K562 (cell line): ENCODE data around the gene TULP4. TPM values are rescaled to one million over a fixed set of nuclear protein-coding genes. Genes with fewer than 3 reads are reported as not detected.
A peak's percentile ranks its signal among the peaks of the same experiment; 100 is the strongest.

Experiments used
- ATAC-seq: fragments of 200-7000 bp; cut with Tn5 transposase; 3 replicates; pipeline ENCODE4 v1.9.1; 2020; ENCODE audit warnings: moderate library complexity
- BruUV-seq: library from RNA; stranded (reverse); fragments of 400-500 nt; replicated peaks from 2 replicates; lab custom pipeline; 2021; lab: Mats Ljungman, UMichigan
- CTCF ChIA-PET: fragments of 300-600 bp; formaldehyde crosslinking; extraction: SDS; loops from one replicate; lab custom pipeline; 2021; ENCODE audit warnings: low intra/inter-chr PET ratio; lab: Yijun Ruan, JAX
- POLR2A ChIA-PET: fragments of 300-600, 350-650 bp; sonication (Branson Sonifier 250); formaldehyde crosslinking; extraction: SDS; loops from one replicate; lab custom pipeline; 2021; ENCODE audit warnings: antibody characterized with exemption, inconsistent platforms; lab: Yijun Ruan, JAX
- DNase-seq, 4 experiments: peaks; one replicate each; pipeline versions ENCODE4 v3.0.0 to v3.0.0-alpha.2; 2011 to 2018; ENCODE audit warnings: low spot score in 3 of 4, mixed read lengths in 3 of 4; ENCODE audit errors: extremely low read depth in 1 of 4
- FAIRE-seq: peaks from 2 replicates; lab custom pipeline; 2011; peaks lifted over from hg19 to GRCh38; lab: Jason Lieb, UNC
- H2AFZ ChIP-seq: 2 replicates; pipeline ENCODE4 v1.6.0; 2011; ENCODE audit warnings: low read depth, low read length, control low read depth, inconsistent platforms
- H3K27ac ChIP-seq: fragments of 200-600 bp; 3 replicates; pipeline ENCODE4 v1.8.0; 2011; ENCODE audit warnings: low read depth, mild to moderate bottlenecking, control low read depth, inconsistent platforms, low read length, moderate library complexity, mixed read lengths; ENCODE audit errors: extremely low read depth
- H3K27me3 ChIP-seq, 2 experiments: fragments of 300-600 bp in 1 of 2; 2 replicates in 1 of 2; 3 replicates in 1 of 2; pipeline versions ENCODE4 v1.6.0 to v1.8.0; 2011; ENCODE audit warnings: inconsistent platforms in 2 of 2, low read length in 2 of 2, mild to moderate bottlenecking in 1 of 2, mixed read lengths in 1 of 2, moderate library complexity in 1 of 2; ENCODE audit not compliant: control insufficient read depth in 2 of 2, insufficient read depth in 2 of 2
- H3K36me3 ChIP-seq: fragments of 300-600 bp; 3 replicates; pipeline ENCODE4 v1.8.0; 2011; ENCODE audit warnings: mild to moderate bottlenecking, low read length, inconsistent platforms; ENCODE audit not compliant: control insufficient read depth, insufficient read depth
- H3K4me1 ChIP-seq, 2 experiments: fragments of 200-600 bp in 1 of 2; replicated peaks in 1 of 2; 2 replicates in 1 of 2; 3 replicates in 1 of 2; pipeline versions ENCODE4 v1.5.1 to v1.8.0; 2011; ENCODE audit warnings: inconsistent platforms in 2 of 2, low read length in 2 of 2, mild to moderate bottlenecking in 1 of 2, mixed read lengths in 1 of 2, moderate library complexity in 1 of 2; ENCODE audit not compliant: control insufficient read depth in 2 of 2, insufficient read depth in 2 of 2
- H3K4me2 ChIP-seq: 2 replicates; pipeline ENCODE4 v1.6.1; 2011; ENCODE audit warnings: low read length, control low read depth, inconsistent platforms, mixed read lengths; ENCODE audit not compliant: insufficient read depth
- H3K4me3 ChIP-seq: fragments of 200-600 bp; sonication (generic), shearing (Covaris generic); 2 replicates; pipeline ENCODE4 v1.5.1; 2016; ENCODE audit warnings: control low read depth, inconsistent platforms
- H3K79me2 ChIP-seq: fragments of 200-600 bp; 3 replicates; pipeline ENCODE4 v1.8.0; 2011; ENCODE audit warnings: low read length, inconsistent platforms; ENCODE audit not compliant: control insufficient read depth, insufficient read depth
- H3K9ac ChIP-seq, 2 experiments: 2 replicates each; pipeline versions ENCODE4 v1.6.0 to v1.6.1; 2011; ENCODE audit warnings: low read depth in 2 of 2, low read length in 2 of 2, control low read depth in 1 of 2, inconsistent platforms in 1 of 2, mild to moderate bottlenecking in 1 of 2, mixed read lengths in 1 of 2; ENCODE audit not compliant: insufficient read depth in 1 of 2
- H3K9me1 ChIP-seq: one replicate; pipeline ENCODE4 v1.6.0; 2011; ENCODE audit warnings: inconsistent platforms, mild to moderate bottlenecking, low read length, moderate library complexity; ENCODE audit not compliant: control insufficient read depth, insufficient read depth
- H3K9me3 ChIP-seq: replicated peaks from 2 replicates; pipeline ENCODE4 v1.5.1; 2011; ENCODE audit warnings: low read depth, low read length, inconsistent platforms; ENCODE audit not compliant: control insufficient read depth, insufficient read depth
- H4K20me1 ChIP-seq: replicated peaks from 2 replicates; pipeline ENCODE4 v1.6.1; 2011; ENCODE audit warnings: low read length, inconsistent platforms, mixed read lengths; ENCODE audit not compliant: control insufficient read depth, insufficient read depth
- CXXC5 ChIP-seq: fragments of 250-450 bp; sonication (Bioruptor Pico); IDR thresholded peaks from 2 replicates; pipeline ENCODE4 v1.8.0; 2022; ENCODE audit warnings: inconsistent platforms, mild to moderate bottlenecking, moderate library complexity
- GABPB2 ChIP-seq: fragments of 250-450 bp; sonication (Bioruptor Pico); conservative IDR thresholded peaks from 2 replicates; pipeline ENCODE4 v1.5.1; 2021; ENCODE audit warnings: mild to moderate bottlenecking
- HNRNPK ChIP-seq: fragments of 200-400 bp; formaldehyde crosslinking; IDR thresholded peaks from one replicate; pipeline ENCODE4 v1.6.1; 2018; ENCODE audit warnings: mild to moderate bottlenecking, low read depth, low read length; ENCODE audit not compliant: poor library complexity, severe bottlenecking
- PHF8 ChIP-seq: fragments of 200-600 bp; sonication (generic); IDR thresholded peaks from 2 replicates; pipeline ENCODE4 v1.6.1; 2012; ENCODE audit warnings: mixed run types, mild to moderate bottlenecking, inconsistent platforms, low read length, moderate library complexity, borderline replicate concordance
- SETDB1 ChIP-seq: IDR thresholded peaks from one replicate; pipeline ENCODE4 v1.6.1; 2012; ENCODE audit warnings: low read length, control low read depth, inconsistent platforms
- TCF7L2 ChIP-seq: fragments of 150-350 bp; IDR thresholded peaks from 2 replicates; pipeline ENCODE4 v1.6.1; 2016; ENCODE audit warnings: low read depth, mild to moderate bottlenecking, low read length, moderate library complexity
- ZNF165 ChIP-seq: fragments of 250-450 bp; sonication (Bioruptor Pico); IDR thresholded peaks from 2 replicates; pipeline ENCODE4 v1.4.0; 2020; ENCODE audit warnings: borderline replicate concordance
- WGBS: fragments of 100-300 bp; shearing (Covaris generic); methylation state at CpG from one replicate; pipeline ENCODE4 v1.1.6; 2016; ENCODE audit warnings: low coverage, mixed read lengths; ENCODE audit not compliant: insufficient coverage; ENCODE audit errors: missing lambda C conversion rate; 5-methylcytosine and 5-hydroxymethylcytosine counted together
- in situ Hi-C: fragments of 300-500 bp; cut with MboI; formaldehyde crosslinking; loops from 4 replicates; pipeline ENCODE4 v1.15.0; 2018; ENCODE audit warnings: inconsistent platforms, mixed read lengths
- intact Hi-C: fragments of 100-400 bp; cut with micrococcal nuclease; formaldehyde crosslinking; loops from 2 replicates; pipeline ENCODE4 v1.14.2; 2022
- polyA plus RNA-seq, 8 experiments: library from polyadenylated mRNA; depleted of rRNA in 4 of 8; stranded (reverse) in 5 of 8; unstranded in 3 of 8; fragments of >200 nt; fragmentation: Nextera tagmentation in 2 of 8; fragmentation: Illumina TruSeq in 1 of 8; extraction: Ambion mirVana in 2 of 8; extraction: Trizol in 1 of 8; gene quantifications; 2 replicates each; pipeline versions ENCODE4 v1.2.1 to v1.2.3, GENCODE V29; 2011 to 2014; ENCODE audit warnings: inconsistent platforms in 1 of 8, missing spikeins in 1 of 8
- total RNA-seq, 7 experiments: library from RNA; depleted of rRNA in 6 of 7; stranded (reverse); fragments of >200 nt in 6 of 7; fragmentation: Illumina TruSeq in 2 of 7; extraction: Trizol in 2 of 7; gene quantifications; 2 replicates each; pipeline versions ENCODE4 v1.2.1 to v1.2.3, GENCODE V29; 2011 to 2021; ENCODE audit warnings: low replicate concordance in 1 of 7
- TF ChIP-seq, protein P1 (sequence below): sonication (generic); formaldehyde crosslinking; IDR thresholded peaks from 2 replicates; pipeline ENCODE4 v1.8.1; 2023; ENCODE audit warnings: mild to moderate bottlenecking, missing genetic modification reagents
- TF ChIP-seq, protein P2 (sequence below): fragments of 250-450 bp; sonication (Bioruptor Pico); IDR thresholded peaks from 2 replicates; pipeline ENCODE4 v1.4.0; 2020; ENCODE audit warnings: mild to moderate bottlenecking, moderate library complexity
- TF ChIP-seq, protein P3 (sequence below): conservative IDR thresholded peaks from 2 replicates; pipeline ENCODE4 v1.6.1; 2011; ENCODE audit warnings: low read depth, mild to moderate bottlenecking, low read length; ENCODE audit not compliant: control insufficient read depth

Gene TULP4
- total and polyA plus RNA-seq, 9 of the 15 experiments (the other 6 are each of a cell fraction or from before 2014, with no cell fraction given), result 1.2 to 50.4 (median 11.0) TPM

DNA sequence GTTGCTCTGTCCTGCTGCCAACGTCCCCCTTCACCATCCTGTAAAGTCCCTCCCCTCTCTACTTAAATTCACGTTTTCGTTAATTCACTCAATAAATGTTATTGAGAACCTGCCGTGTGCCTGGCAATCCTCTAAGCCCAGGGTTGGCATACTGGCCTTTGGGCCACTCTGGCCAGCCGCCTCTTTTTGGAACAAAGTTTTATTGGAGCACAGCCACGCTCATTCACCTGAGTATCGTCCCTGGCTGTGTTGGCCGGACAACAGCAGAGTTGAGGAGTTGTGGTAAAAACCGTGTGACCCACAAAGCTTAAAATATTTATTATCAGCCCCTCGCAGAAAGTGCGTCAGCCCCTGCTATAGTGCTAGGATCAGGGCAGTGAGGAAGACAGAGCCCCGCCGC is 192.9 kb downstream of the TULP4 start:
- FAIRE-seq (no peak), ATAC-seq (no peak), DNase-seq (no peak)
- Histone ChIP-seq H3K9me3 (no peaks in the 10 kb centered on the region), H3K4me2 (no peak overlapping the region), H3K4me3 (no peak overlapping the region), H3K4me1 (peaks cover 0 to 4% of the 10 kb centered on the region in 2 experiments; a peak in 2 of 5 replicates), H2AFZ (no peak overlapping the region), H4K20me1 (no peaks in the 10 kb centered on the region), H3K9me1 (no peaks in the 10 kb centered on the region), H3K27me3 (no peaks in the 10 kb centered on the region), H3K36me3 (peaks cover 19% of the 10 kb centered on the region; the same call in 1 of the 3 replicates), H3K79me2 (no peaks in the 10 kb centered on the region), H3K27ac (no peak overlapping the region), H3K9ac (no peak overlapping the region; a peak in 1 of 4 replicates)
- POLR2A ChIA-PET, result interaction anchor here (0.6 to 0.9 kb wide), 2 partner anchors 12 to 16 kb away, joined by 3 read pairs; no protein-coding TSS in a partner anchor
- in situ Hi-C loops, result no loop called here
- TF ChIP-seq, protein P1, sequence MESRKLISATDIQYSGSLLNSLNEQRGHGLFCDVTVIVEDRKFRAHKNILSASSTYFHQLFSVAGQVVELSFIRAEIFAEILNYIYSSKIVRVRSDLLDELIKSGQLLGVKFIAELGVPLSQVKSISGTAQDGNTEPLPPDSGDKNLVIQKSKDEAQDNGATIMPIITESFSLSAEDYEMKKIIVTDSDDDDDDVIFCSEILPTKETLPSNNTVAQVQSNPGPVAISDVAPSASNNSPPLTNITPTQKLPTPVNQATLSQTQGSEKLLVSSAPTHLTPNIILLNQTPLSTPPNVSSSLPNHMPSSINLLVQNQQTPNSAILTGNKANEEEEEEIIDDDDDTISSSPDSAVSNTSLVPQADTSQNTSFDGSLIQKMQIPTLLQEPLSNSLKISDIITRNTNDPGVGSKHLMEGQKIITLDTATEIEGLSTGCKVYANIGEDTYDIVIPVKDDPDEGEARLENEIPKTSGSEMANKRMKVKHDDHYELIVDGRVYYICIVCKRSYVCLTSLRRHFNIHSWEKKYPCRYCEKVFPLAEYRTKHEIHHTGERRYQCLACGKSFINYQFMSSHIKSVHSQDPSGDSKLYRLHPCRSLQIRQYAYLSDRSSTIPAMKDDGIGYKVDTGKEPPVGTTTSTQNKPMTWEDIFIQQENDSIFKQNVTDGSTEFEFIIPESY (CRISPR knock-in tag), result 0 out of 2 replicates have a peak, but pooled peaks have one; percentile 64
- TF ChIP-seq PHF8, result no peak
- BruUV-seq, result no TSS peak
- CTCF ChIA-PET, result no interaction called here
- intact Hi-C loops, result no loop called here
- 72% methylated on average over 13 of the region's 13 CpGs for WGBS

DNA sequence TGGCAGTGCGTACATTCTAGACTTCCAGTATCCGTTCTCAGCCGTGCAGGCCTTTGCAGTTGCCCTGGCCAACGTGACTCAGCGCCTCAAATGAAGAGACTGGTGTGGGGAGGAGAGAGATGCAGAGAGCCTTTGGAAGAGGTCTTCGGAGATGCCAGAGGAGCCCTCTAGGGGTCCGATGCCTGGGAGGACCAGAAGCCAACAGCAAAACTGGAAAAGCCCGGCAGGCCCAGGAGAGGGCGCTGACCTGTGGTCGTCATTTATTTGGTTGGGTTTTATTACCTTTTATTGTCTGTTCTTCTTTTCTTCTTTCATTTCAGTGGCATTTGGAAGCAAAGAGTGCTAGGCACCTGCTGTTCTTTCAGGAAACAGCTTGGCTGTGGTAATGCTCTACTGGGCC is 194.3 kb downstream of the TULP4 start:
- BruUV-seq, result no TSS peak
- peak; percentile 91 for ATAC-seq
- POLR2A ChIA-PET, result no interaction called here
- Histone ChIP-seq H3K9me1 (no peaks in the 10 kb centered on the region), H4K20me1 (no peaks in the 10 kb centered on the region), H3K4me2 (no peak overlapping the region), H3K9ac (no peak overlapping the region), H3K27me3 (no peaks in the 10 kb centered on the region), H3K36me3 (peaks cover 12% of the 10 kb centered on the region; the same call in 1 of the 3 replicates), H2AFZ (no peak overlapping the region), H3K79me2 (no peaks in the 10 kb centered on the region), H3K9me3 (no peaks in the 10 kb centered on the region), H3K4me3 (no peak overlapping the region), H3K27ac (no peak overlapping the region), H3K4me1 (peaks cover 0 to 4% of the 10 kb centered on the region in 2 experiments; a peak in 2 of 5 replicates)
- peak; percentile 40 to 64 (median 60) for DNase-seq
- in situ Hi-C loops, result no loop called here
- intact Hi-C loops, result no loop called here
- 68% methylated on average over 10 of the region's 10 CpGs for WGBS
- CTCF ChIA-PET, result interaction anchor here (0.7 kb wide), 1 partner anchor 465 kb away, joined by 3 read pairs; no protein-coding TSS in a partner anchor
- FAIRE-seq, result peak; percentile 35
- TF ChIP-seq GABPB2 (no peak), HNRNPK (no peak), CXXC5 (CRISPR knock-in tag) (no peak), TCF7L2 (no peak), ZNF165 (CRISPR knock-in tag) (no peak), SETDB1 (no peak)
- TF ChIP-seq, protein P2, sequence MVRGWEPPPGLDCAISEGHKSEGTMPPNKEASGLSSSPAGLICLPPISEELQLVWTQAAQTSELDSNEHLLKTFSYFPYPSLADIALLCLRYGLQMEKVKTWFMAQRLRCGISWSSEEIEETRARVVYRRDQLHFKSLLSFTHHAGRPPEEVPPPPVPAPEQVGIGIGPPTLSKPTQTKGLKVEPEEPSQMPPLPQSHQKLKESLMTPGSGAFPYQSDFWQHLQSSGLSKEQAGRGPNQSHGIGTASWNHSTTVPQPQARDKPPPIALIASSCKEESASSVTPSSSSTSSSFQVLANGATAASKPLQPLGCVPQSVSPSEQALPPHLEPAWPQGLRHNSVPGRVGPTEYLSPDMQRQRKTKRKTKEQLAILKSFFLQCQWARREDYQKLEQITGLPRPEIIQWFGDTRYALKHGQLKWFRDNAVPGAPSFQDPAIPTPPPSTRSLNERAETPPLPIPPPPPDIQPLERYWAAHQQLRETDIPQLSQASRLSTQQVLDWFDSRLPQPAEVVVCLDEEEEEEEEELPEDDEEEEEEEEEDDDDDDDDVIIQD (CRISPR knock-in tag), result no peak
- TF ChIP-seq, protein P3, sequence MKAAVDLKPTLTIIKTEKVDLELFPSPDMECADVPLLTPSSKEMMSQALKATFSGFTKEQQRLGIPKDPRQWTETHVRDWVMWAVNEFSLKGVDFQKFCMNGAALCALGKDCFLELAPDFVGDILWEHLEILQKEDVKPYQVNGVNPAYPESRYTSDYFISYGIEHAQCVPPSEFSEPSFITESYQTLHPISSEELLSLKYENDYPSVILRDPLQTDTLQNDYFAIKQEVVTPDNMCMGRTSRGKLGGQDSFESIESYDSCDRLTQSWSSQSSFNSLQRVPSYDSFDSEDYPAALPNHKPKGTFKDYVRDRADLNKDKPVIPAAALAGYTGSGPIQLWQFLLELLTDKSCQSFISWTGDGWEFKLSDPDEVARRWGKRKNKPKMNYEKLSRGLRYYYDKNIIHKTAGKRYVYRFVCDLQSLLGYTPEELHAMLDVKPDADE, result no peak
